GM21737 (cell line): ENCODE data around the gene GRN.
"Not testable (repeated sequence)": the region's sequence is repeated elsewhere in the genome, so short reads cannot be mapped to it uniquely, and the experiment has no call there.

Experiments used
- ATAC-seq: cut with Tn5 transposase; IDR thresholded peaks from one replicate; pipeline ENCODE4 v1.9.1; 2021; ENCODE audit warnings: mild to moderate bottlenecking, moderate library complexity; ENCODE audit not compliant: unreplicated experiment

Gene GRN

DNA sequence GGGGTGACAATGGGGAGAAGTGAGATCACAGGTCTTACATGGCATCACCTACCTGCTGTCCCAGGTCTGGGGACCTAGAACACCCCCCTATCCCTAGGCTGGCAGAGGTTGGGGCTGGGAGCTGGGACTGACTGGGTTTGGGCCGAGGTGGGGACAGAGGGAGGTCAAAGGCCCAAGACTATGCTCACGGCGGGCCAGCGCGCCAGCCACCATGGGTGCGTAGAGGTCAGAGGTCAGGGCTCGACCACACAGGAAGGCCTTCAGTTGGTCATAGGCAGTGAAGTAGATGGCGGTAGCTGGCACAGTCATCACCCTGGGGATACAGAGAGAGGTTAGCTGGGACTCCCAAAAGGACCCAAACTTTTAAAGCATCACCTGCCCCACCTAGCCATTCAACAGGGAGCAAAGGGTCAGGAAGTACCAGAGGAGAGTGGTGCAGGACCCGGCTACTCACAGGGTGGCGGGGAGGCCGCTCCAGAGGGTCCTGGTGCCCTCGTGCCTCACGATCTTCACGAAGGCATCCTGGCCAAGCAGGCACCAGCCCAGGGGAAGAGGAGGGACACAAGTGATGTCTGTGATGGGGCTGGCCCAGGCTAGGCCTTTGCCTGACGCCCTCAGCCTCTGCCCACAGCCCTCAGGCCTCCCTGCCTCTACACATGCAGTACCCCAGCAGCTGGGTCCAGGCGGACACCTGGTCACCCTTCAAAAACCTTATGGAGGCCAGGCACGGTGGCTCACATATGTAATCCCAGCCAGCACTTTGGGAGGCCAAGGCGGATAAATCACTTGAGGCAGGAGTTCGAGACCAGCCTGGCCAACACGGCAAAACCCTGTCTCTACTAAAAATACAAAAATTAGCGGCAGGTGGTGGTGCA, 23.6 kb upstream of the GRN start:
- ATAC-seq = no peak

DNA sequence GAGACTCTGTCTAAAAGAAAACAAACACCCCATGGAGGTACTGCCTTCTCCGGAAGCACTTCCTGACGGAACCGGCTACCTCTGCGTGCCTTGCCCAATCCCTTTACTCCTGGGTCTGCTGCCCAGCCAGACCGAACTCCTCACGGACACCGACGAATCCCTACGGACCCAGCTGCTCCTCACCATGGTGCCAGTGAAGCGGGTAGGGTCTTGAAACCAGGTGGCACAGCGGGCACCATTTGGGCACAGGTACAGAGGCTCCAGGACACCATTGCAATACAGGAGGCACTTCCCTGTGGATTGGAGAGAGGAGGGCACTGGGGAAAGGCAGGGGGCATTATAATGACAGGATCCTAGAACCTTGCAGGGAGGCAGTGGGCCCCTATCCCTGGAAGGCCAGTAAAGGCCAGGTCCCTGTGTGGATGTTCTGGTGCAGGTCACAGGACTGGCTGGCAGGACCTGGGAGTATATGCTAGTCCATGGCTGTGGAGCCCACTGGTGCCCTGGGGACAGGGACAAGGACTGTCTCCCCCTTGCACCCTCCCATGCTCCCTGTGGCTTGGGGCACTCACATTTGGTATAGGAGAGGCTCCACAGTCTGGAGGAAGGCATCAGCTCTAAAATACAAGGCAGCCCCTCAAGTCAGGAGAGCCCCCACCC, 22.7 kb upstream of the GRN start:
- no peak for ATAC-seq

DNA sequence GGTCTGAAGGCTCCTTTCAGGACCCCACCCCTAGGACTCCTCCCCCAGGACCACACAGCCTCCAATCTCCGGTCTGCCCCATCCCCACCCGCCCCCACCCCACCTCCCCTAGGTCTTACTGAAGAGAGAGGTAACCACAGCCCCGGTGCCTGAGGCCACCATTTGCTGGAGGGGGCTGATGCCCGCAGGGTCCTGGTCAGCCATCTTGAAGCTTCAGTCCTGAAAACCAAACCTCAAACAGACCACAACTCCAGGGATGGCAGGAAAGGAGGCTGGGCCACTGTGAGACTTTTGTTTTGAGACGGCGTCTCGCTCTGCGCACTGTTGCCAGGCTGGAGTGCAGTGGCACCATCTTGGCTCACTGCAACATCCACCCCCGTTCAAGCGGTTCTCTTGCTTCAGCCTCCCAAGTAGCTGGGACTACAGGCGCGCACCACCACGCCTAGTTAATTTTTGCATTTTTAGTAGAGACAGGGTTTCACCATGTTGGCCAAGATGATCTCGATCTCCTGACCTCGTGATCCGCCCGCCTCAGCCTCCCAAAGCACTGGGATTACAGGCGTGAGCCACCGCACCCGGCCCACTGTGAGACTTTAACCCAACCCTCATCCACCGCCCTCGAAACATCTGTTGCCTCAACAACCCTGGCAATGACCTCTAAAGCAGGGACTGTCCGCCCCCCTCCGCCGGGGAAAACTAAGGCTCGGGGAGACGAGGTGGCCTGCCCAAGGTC, 21.6 kb upstream of the GRN start:
- no peak for ATAC-seq

DNA sequence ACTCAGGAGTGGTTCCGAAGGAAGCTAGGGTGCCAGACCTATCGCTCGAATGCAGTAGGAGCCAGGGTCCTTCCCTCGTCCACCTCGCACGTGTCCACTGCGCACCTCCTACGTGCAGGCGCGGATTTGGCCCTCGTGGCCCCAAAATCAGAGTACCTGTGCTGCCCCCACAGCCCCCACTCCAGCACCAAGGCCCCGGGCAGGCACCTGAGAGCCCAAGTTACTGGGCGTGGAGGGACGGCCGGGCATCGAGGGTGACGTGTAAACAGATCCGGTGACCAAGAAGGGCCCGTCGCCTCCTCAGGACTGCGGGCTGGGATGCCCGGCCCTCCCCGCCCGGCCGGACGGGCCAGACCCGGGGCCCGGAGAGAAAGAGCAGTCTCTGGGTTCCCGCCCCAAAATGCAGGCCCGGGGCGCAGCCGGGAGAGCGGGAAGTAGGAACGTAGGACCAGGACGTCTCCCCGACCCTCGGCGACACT, 21.0 kb upstream of the GRN start:
- peak; percentile 8 for ATAC-seq

DNA sequence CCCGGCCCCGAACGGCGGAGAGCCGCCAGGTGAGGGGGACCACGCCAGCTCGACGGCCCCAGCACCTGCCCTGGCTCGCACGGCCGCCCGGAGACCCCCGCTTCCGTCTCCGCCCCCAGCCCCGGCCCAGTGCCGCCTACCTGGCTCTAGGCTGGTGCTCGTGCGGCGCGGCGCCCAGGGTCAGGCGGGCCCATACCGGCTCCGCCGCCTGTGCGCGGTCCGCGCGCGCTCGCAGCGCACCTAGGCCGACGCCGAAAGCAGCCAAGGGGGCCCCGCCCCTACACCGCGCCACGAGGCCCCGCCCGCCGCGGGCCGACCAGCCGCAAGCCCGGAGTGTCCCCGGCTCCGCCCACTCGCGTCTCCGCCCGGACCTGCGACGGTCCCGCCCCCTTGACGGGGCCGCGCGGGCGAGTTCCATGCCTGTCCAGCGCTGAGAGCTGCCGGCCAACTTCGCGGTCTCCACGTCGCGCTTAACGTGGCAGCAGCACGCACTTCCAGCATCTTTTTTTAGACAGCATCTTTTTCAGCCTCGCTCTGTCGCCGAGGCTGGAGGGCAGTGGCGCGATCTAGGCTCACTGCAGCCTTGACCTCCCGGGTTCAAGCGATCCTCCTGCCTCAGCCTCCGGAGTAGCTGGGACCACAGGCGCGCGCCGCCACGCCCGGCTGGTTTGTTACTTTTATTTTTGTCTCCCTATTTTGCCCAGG, 20.4 kb upstream of the GRN start, which contains the start of gene SLC25A39:
Gene SLC25A39, minus strand, starts transcription at position 253 of the 705 bp plus-strand sequence. CDS start 1,261 bp downstream, outside the sequence.
- peak; percentile 51 for ATAC-seq

DNA sequence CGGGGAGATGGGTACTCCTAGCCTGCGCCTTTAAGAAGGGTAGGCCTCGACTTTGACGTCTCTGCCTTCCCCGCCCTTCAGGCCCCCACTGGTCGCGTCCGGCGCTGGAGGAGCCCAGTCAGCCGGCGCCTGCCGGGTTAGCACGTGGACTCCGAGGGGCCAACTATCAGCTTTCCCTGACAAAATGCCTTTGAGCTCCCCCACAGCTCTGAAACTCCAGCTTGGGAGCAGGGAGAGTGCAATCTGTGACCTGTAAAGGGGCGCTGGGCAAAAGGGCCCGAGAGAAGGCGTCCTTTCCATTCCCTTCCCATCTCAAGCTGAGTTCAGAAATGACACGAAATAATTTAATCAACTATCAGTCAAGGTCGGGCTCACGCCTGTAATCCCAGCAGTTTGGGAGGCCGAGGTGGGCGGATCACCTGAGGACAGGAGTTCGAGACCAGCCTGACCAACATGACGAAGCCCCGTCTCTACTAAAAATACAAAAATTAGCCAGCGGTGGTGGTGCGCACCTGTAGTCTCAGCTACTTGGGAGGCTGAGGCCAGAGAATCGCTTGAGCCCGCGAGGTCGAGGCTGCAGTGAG, 18.1 kb upstream of the GRN start:
- peak; percentile 48 for ATAC-seq

DNA sequence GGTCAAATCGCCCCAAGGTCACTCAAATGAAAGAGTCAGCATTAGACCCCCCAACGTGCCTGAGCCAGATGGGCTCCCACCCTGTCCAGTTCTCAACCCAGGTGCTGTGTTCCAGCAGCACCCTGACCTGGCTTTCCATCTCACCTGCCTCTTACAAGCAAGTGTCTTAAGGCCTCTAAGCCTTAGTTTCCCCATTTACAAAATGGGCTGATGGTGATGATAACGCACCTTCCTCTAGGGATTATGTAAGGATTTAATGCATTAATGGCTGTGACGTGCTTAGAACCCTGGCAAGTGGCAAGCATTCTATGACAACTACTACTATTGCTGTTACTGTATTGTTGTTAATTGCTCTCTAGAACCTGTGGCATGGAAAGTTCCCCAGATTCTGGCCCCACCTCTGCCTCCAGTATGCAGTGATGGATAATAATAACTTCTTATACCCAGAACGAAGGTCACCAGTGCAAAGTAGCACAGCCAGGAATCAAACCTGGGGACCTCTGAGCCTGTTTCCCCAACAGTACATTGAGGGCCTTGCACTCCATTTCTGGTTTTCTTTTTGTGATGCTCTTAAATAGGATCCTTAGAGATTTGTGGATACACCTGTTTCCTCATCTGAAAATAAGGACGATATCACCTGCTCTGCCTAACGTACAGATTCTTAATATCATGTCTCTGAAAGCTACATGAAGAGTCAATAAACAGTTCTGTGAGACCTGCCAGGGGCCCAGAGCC, 17.2 kb upstream of the GRN start:
- ATAC-seq = no peak

DNA sequence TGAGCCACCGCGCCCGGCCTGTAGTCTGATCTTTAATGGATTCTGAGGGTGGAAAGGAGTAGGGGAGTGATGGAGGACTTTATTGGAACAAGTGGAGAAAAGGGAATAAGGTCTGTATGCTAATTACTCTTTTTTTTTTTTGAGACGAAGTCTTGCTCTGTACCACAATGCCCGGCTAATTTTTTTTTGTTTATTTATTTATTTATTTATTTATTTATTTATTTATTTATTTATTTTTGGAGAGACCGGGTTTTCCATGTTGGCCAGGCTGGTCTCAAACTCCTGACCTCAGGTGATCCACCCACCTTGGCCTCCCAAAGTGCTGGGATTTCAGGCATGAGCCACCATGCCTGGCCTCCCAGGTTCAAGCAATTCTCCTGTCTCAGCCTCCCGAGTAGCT, 15.6 kb upstream of the GRN start:
- not testable (repeated sequence) for ATAC-seq

DNA sequence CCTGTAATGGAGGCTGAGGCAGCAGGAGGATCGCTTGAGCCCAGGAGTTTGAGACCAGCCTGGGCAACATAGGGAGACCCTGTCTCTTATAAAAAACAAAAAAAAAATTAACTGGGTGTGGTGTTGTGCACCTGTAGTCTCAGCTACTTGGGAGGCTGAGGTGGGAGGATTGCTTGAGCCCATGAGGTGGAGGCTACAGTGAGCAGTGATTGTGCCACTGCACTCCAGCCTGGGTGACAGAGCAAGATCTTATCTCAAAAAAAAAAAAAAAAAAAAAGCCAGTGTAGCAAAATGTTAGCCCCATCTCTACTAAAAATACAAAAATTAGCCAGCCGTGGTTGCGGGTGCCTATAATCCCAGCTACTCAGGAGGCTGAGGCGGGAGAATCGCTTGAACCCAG, 14.8 kb upstream of the GRN start:
- not testable (repeated sequence) for ATAC-seq

DNA sequence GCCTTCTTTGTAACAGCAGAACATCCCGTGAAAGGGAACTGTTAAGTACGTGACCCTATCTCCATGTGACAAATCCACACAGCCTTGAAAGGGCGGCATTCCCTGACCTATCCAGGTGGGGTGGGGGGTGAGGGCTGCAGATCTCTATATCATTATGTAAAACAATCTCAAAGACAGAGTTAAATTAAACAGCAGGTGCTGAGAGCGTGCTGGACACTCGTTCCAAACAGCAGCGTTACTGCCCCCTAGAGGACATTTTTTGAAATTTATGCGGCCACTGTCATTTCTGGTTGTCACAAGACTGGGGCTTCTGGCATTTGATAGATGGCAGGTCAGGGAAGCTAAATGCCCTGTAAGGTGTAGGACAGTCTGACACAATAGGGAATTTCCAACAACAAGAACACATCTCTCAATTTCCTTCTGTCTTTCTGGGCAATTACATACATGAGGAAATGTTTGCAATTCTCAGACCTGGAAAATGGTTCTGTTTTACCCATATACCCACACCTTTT, 13.8 kb upstream of the GRN start:
- no peak for ATAC-seq

DNA sequence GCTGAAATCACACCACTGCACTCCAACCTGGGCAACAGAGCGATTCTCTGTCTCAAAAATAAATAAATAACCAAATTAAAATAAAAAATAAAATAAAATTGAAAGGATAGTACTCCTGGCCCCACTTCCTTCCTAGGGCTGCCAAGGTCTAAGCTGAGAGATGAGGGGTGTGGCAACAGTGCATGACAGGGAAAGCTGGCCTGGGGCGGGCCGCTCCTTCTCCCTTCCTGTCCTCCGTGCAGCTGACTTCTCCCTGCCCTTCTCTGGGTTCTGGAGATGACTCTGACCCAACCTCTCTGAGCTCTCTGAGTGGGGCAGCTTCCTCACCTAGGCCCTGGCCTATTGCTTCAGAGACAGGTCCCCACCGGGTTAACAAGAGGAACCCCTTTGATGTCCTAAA, 11.7 kb upstream of the GRN start:
- ATAC-seq = no peak

DNA sequence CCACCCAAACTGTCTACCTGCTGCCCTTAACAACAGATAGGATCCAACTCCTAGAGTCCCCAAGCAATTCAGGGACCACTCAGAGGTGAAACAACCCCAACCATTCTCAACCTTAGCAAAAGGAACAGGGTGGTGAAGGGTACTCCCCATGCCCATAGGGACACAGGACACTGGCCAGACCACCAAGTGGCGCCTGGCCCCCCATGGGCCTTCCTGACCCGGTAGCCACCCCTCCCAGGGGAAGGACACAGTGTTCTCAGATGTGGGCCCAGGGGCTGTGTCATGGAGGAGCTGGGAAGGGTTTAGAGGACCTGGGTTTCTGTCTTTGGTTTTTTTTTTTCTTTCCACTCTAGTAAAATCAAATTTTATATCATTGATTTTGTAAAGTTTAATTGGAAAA, 10.8 kb upstream of the GRN start:
- ATAC-seq = no peak

DNA sequence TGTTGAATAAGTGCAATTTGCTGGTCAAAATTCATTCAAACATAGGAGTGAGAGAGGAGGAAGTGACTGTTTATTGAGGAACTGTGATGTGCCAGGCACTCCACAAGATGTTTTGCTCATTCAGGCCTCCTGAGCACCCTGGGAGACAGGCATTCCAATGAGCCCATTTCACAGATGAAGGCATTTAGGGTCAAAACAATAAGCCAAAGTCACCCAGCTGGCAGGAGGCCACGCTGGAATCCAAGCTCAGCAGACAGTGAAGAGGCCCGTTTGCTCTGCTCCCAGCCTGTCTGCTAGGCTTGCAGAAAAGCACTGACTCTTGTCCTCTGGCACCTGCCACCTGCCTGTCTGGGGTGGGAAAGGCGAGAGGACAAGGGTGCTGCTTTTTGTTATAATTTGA, 10.4 kb upstream of the GRN start:
- ATAC-seq = no peak

DNA sequence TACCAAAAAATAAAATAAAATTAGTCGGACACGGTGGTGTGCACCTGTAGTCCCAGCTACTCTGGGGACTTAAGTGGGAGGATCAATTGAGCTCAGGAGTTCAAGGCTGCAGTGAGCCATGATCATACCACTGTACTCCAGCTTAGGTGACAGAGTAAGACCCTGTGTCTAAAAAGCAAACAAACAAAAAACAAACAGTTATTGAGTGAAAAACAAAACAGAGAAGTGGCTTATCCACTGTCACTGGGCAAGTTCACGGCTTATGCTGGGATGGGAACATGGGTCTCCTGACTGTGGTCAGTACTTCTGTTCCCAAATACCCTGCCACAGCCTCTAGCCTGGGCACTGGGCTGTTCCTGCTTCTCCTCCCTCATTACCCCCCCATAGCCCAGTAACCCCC, 9.5 kb upstream of the GRN start:
- no peak for ATAC-seq

DNA sequence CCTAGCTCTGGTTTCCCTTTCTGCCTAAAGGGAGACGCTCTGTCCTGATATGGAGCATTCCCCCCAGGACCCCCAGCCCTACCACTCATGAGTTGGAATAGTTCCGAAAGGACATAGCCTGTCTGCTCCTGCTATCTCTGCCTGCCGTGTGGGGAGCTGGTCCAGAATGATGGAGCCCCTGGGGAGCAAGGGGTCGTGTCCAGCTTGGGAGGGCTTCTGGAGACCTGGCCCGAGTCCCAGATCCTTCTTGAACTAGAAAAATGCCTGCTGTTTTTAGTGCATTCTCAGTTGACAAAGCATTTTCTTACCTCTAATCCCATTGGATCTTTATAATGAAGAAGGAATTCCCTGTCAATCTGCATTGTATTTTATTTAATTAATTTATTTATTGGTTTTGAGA, 9.1 kb upstream of the GRN start:
- no peak for ATAC-seq

DNA sequence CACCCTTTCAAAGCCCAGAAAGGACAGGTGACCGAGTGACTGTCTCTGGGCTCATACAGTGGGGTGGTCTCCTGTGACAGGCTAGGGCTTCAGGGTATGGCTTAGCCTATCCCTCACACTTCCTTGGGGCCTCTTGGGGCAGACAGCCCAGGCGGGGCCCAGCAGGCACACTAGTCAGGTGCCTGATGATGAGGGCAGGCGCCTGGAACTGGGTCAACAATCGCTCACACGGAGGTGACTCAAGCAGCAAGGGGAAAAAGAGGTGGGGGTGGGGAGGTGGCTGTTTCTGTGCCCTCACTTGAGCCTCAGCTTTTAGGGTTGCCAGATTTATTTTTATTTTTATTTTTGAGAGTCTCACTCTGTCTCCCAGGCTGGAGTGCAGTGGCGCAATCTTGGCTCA, 6.4 kb upstream of the GRN start:
- ATAC-seq = no peak

DNA sequence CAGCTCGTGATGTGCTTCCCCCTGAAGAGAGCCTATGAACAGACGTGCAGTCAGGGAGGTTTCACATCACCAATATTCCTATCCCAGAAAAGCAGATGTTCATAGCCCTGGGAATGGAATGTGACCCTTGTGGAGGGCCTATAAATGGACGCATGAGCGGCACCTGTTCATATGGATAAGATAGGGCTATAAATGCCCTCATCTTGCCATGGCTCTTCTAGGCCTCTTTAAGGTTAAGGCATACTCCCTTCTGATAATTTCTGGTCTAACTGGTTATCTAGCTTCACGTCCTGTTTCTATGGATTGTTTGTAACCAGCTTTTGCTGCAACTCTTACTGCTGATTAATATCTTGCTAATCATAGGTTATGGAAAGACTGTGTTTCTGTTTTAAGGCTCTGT, 4.5 kb upstream of the GRN start:
- not testable (repeated sequence) for ATAC-seq

DNA sequence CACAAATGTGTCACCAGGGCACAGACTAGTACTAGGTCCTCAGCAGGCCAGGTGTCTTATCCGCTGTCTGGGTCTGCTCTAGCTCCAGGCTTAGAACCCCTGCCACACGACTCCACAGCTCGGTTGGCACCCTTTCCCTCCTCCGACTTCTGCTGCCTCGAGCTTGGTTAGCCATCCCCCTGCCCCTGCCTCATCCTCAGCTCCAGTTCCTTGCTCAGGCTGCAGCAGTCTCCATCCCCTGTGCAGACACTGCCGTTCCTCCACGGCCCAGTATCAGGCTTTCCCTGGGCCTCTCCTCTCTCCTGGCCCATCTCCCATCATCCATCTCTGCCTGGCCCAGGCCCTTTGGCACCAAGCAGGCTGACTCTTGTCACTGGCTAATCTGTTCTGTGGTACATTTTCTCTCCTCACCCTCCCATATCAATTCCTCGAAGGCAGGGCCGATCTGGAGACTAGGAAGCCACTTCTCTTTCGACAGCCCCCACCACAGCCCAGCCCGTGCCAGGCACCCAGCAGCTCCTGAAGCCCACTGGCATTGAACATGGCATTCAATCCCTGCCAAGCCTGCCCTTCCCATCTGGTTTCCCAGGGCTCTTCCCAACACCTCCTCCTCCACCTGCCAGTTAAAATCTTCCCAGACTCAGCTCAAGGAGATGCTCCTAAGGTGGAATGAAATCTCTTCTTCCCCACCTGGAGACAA, 1.4 kb upstream of the GRN start:
- no peak for ATAC-seq

DNA sequence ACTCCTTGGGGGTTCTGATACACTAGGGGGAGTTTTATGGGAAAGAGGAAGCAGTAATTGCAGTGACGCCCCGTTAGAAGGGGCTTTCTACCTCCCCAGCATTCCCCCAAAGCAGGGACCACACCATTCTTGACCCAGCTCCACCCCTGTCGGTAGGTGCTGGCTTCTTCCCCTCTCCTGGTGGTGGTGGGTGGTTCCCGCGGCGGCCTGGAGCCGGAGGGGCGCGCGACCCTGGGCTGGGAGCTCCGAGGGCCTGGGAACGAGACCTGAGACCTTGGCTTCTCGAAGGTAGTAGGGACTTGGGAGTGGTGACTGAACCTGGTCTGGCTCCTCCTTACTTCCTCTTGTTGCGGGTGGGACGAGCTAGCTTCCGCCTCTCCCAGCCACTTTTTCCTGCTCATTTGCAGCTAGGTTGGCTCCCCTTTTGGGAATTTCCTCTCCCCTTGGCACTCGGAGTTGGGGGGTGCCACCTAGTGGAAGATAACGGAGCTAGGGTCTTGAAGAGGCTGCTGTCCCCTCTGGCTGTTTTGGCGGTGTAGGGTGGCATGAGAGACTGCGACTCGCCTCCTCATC, 438 bp downstream of the GRN start:
- ATAC-seq = peak; percentile 5
